Mesenteric fat pad (tissue), 1 donor: ENCODE measurements around the gene NEK10. TPM values are rescaled to one million over a fixed set of nuclear protein-coding genes. Genes with fewer than 3 reads are reported as not detected.

Experiments used
- DNase-seq: peaks from one replicate; pipeline ENCODE4 v3.0.0-alpha.2; 2020; ENCODE audit warnings: low spot score
- total RNA-seq: library from RNA; stranded (reverse); fragmentation: NEBNext Ultra II Directional; extraction: Animal tissue kit (Norgen Biotek cat#: 25700); gene quantifications from one replicate; pipeline ENCODE4 v1.2.1, GENCODE V29; 2021
- donor health status: DM: yes; HTN: yes; CAD: no.

Gene NEK10
- total RNA-seq, 1 donor from 2014 or later, result 0.87 TPM

- DNase-seq, result no peak
Measured at GRCh38 chr3:27176256-27176655, 192.9 kb downstream of the NEK10 start.

GRCh38 chr3:27174530-27174929 is 194.7 kb downstream of the NEK10 start:
- no peak for DNase-seq

- no peak for DNase-seq
Measured at GRCh38 chr3:27171113-27171512, 198.1 kb downstream of the NEK10 start.

- no peak for DNase-seq
Measured at GRCh38 chr3:27166888-27167287, 202.3 kb downstream of the NEK10 start.

GRCh38 chr3:27165321-27165721 is 203.9 kb downstream of the NEK10 start:
- no peak for DNase-seq

- DNase-seq, result no peak
Measured at GRCh38 chr3:27160779-27161287, 208.3 kb downstream of the NEK10 start.

GRCh38 chr3:27160146-27160545 is 209.0 kb downstream of the NEK10 start:
- DNase-seq, result no peak

GRCh38 chr3:27147215-27147614 is 222.0 kb downstream of the NEK10 start:
- no peak for DNase-seq

- DNase-seq, result no peak
Measured at GRCh38 chr3:27146786-27147185, 222.4 kb downstream of the NEK10 start.

GRCh38 chr3:27145719-27146118 is 223.5 kb downstream of the NEK10 start:
- no peak for DNase-seq

GRCh38 chr3:27141668-27142067 is 227.5 kb downstream of the NEK10 start:
- DNase-seq, result no peak

GRCh38 chr3:27138562-27138961 is 230.6 kb downstream of the NEK10 start:
- no peak for DNase-seq

- no peak for DNase-seq
Measured at GRCh38 chr3:27138005-27138404, 231.2 kb downstream of the NEK10 start.

- no peak for DNase-seq
Measured at GRCh38 chr3:27134171-27134796, 234.9 kb downstream of the NEK10 start.

- no peak for DNase-seq
Measured at GRCh38 chr3:27133060-27133459, 236.1 kb downstream of the NEK10 start.

- DNase-seq, result no peak
Measured at GRCh38 chr3:27130796-27131195, 238.4 kb downstream of the NEK10 start.

- no peak for DNase-seq
Measured at GRCh38 chr3:27127879-27128278, 241.3 kb downstream of the NEK10 start.

GRCh38 chr3:27127195-27127594 is 242.0 kb downstream of the NEK10 start:
- no peak for DNase-seq

GRCh38 chr3:27125821-27126501 is 243.2 kb downstream of the NEK10 start:
- no peak for DNase-seq

- DNase-seq, result no peak
Measured at GRCh38 chr3:27119639-27120038, 249.5 kb downstream of the NEK10 start.

GRCh38 chr3:27115352-27115751 is 253.8 kb downstream of the NEK10 start:
- DNase-seq, result no peak

GRCh38 chr3:27114684-27115083 is 254.5 kb downstream of the NEK10 start:
- no peak for DNase-seq

- no peak for DNase-seq
Measured at GRCh38 chr3:27114129-27114528, 255.1 kb downstream of the NEK10 start.
